Measurements from ENCODE around the gene MAST3. TPM values are rescaled to one million over a fixed set of nuclear protein-coding genes. Genes with fewer than 3 reads are reported as not detected.

The MAST3 gene
- total RNA-seq, 1 experiment from 2014 or later, result 11.5 TPM

DNA sequence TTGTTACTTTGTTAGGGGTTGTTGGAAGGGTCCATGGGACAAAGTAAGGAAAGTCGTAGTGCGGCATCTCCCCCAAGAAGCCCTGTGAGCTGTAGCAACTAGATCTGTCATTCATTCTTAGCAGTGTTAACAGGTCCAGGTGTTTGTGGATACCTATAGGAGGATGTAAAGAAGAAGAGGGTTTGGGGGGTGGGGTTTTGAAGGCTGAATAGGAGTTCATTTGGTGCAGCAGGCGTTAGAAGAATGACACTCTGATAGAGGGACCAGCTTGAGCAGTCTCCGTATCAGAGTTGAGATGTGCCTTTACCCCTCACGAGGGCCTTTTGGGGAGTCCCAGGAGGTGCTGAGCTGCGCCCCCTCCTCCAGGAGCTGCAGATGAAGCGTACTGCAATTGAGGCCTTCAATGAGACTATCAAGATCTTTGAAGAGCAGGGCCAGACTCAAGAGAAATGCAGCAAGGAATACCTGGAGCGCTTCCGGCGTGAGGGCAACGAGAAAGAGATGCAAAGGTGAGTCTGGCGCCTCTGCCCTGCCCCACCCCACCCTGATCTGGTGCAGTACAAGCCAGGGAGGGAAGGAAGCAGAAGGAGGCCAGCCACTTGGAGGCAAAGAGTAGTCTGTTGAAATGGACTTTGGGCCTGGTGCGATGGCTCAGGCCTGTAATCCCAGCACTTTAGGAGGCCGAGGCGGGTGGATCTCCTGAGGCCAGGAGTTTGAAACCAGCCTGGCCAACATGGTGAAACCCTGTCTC lies 68.4 kb downstream of the MAST3 start:
- H3K36me3 Mint-ChIP-seq, result peaks cover 44% of the 10 kb centered on the region
- ChIA-PET CTCF (interaction anchor here (0.6 to 2.2 kb wide), 4 partner anchors 32 to 424 kb away, joined by 3 to 10 read pairs (median 4); no protein-coding TSS in a partner anchor), POLR2A (no interaction called here)
- no peak overlapping the region for H3K4me3 Mint-ChIP-seq
- TF ChIP-seq, protein P1, sequence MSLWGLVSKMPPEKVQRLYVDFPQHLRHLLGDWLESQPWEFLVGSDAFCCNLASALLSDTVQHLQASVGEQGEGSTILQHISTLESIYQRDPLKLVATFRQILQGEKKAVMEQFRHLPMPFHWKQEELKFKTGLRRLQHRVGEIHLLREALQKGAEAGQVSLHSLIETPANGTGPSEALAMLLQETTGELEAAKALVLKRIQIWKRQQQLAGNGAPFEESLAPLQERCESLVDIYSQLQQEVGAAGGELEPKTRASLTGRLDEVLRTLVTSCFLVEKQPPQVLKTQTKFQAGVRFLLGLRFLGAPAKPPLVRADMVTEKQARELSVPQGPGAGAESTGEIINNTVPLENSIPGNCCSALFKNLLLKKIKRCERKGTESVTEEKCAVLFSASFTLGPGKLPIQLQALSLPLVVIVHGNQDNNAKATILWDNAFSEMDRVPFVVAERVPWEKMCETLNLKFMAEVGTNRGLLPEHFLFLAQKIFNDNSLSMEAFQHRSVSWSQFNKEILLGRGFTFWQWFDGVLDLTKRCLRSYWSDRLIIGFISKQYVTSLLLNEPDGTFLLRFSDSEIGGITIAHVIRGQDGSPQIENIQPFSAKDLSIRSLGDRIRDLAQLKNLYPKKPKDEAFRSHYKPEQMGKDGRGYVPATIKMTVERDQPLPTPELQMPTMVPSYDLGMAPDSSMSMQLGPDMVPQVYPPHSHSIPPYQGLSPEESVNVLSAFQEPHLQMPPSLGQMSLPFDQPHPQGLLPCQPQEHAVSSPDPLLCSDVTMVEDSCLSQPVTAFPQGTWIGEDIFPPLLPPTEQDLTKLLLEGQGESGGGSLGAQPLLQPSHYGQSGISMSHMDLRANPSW (CRISPR knock-in tag; conservative IDR thresholded peaks at IDR 0.05; ENCODE audit: low read depth), result no peak
- no peak for TF ChIP-seq ZNF671 (CRISPR knock-in tag; IDR thresholded peaks at IDR 0.05)
- TF ChIP-seq JUN (CRISPR knock-in tag; IDR thresholded peaks at IDR 0.05), result no peak
- TF ChIP-seq, protein P2, sequence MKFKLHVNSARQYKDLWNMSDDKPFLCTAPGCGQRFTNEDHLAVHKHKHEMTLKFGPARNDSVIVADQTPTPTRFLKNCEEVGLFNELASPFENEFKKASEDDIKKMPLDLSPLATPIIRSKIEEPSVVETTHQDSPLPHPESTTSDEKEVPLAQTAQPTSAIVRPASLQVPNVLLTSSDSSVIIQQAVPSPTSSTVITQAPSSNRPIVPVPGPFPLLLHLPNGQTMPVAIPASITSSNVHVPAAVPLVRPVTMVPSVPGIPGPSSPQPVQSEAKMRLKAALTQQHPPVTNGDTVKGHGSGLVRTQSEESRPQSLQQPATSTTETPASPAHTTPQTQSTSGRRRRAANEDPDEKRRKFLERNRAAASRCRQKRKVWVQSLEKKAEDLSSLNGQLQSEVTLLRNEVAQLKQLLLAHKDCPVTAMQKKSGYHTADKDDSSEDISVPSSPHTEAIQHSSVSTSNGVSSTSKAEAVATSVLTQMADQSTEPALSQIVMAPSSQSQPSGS (CRISPR knock-in tag; IDR thresholded peaks at IDR 0.05; ENCODE audit: borderline replicate concordance, low read depth), result no peak
- no peak for TF ChIP-seq CREM (CRISPR knock-in tag; IDR thresholded peaks at IDR 0.05)
- TF ChIP-seq, protein P3, sequence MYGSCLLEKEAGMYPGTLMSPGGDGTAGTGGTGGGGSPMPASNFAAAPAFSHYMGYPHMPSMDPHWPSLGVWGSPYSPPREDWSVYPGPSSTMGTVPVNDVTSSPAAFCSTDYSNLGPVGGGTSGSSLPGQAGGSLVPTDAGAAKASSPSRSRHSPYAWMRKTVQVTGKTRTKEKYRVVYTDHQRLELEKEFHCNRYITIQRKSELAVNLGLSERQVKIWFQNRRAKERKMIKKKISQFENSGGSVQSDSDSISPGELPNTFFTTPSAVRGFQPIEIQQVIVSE (CRISPR knock-in tag; IDR thresholded peaks at IDR 0.05; ENCODE audit: borderline replicate concordance), result no peak
- TF ChIP-seq, protein P4, sequence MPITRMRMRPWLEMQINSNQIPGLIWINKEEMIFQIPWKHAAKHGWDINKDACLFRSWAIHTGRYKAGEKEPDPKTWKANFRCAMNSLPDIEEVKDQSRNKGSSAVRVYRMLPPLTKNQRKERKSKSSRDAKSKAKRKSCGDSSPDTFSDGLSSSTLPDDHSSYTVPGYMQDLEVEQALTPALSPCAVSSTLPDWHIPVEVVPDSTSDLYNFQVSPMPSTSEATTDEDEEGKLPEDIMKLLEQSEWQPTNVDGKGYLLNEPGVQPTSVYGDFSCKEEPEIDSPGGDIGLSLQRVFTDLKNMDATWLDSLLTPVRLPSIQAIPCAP (CRISPR knock-in tag; IDR thresholded peaks at IDR 0.05), result no peak
- DNase-seq (ENCODE audit: low spot score), result no peak
- H3K27ac Mint-ChIP-seq, result no peak overlapping the region
- H3K4me1 Mint-ChIP-seq, result peaks cover 5% of the 10 kb centered on the region; the same call in 1 of the 2 replicates
- H3K27me3 Mint-ChIP-seq (ENCODE audit: low read depth), result no peaks in the 10 kb centered on the region
- no peaks in the 10 kb centered on the region for H3K9me3 Mint-ChIP-seq
- no peak for ATAC-seq

DNA sequence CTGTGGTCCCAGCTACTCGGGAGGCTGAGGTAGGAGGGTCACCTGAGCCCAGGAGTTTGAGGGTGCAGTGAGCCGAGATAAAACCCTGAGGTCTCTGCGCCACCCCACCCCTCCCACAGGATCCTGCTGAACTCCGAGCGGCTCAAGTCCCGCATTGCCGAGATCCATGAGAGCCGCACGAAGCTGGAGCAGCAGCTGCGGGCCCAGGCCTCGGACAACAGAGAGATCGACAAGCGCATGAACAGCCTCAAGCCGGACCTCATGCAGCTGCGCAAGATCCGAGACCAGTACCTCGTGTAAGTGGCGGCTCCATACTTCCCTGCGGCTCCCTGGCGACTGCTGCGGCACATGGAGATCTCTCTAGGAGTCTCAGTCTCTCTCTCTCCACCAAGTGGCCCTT lies 69.4 kb downstream of the MAST3 start:
- POLR2A ChIA-PET, result no interaction called here
- DNase-seq (ENCODE audit: low spot score) (no peak), ATAC-seq (no peak)
- TF ChIP-seq ZBTB21 (CRISPR knock-in tag; IDR thresholded peaks at IDR 0.05; ENCODE audit: borderline replicate concordance) (no peak), JUN (CRISPR knock-in tag; IDR thresholded peaks at IDR 0.05) (no peak), ZNF671 (CRISPR knock-in tag; IDR thresholded peaks at IDR 0.05) (no peak), TP53 (CRISPR knock-in tag; IDR thresholded peaks at IDR 0.05) (no peak), ETV6 (CRISPR knock-in tag; IDR thresholded peaks at IDR 0.05) (no peak), ZNF423 (CRISPR knock-in tag; IDR thresholded peaks at IDR 0.05) (no peak), FOXJ3 (CRISPR knock-in tag; IDR thresholded peaks at IDR 0.05; ENCODE audit: borderline replicate concordance) (no peak)
- TF ChIP-seq, protein P1 (CRISPR knock-in tag; conservative IDR thresholded peaks at IDR 0.05; ENCODE audit: low read depth), result no peak
- Mint-ChIP-seq H3K9me3 (no peaks in the 10 kb centered on the region), H3K27ac (no peak overlapping the region), H3K4me3 (no peak overlapping the region), H3K27me3 (ENCODE audit: low read depth) (no peaks in the 10 kb centered on the region), H3K36me3 (peaks cover 40% of the 10 kb centered on the region), H3K4me1 (no peaks in the 10 kb centered on the region; the same call in 1 of the 2 replicates)
- CTCF ChIA-PET, result interaction anchor here (0.5 to 2.2 kb wide), 3 partner anchors 29 to 54 kb away, joined by 3 to 10 read pairs (median 3); no protein-coding TSS in a partner anchor

Data from WTC11 (cell line).